HepG2 (cell line): ENCODE measurements around the gene P2RX7. TPM values are rescaled to one million over a fixed set of nuclear protein-coding genes. Genes with fewer than 3 reads are reported as not detected.
A peak's percentile ranks its signal among the peaks of the same experiment; 100 is the strongest.

Experiments used
- ATF1 ChIP-seq: IDR thresholded peaks from 2 replicates; pipeline ENCODE4 v1.6.1; 2016; ENCODE audit warnings: mild to moderate bottlenecking, control low read depth
- EZH2 ChIP-seq: conservative IDR thresholded peaks from 2 replicates; pipeline ENCODE4 v1.6.1; 2012; ENCODE audit warnings: mild to moderate bottlenecking, low read depth, low read length, moderate library complexity
- FOXO1 ChIP-seq: sonication (generic); formaldehyde crosslinking; IDR thresholded peaks from 2 replicates; pipeline ENCODE4 v1.4.0; 2020; ENCODE audit warnings: missing genetic modification reagents
- PRDM4 ChIP-seq: sonication (generic); formaldehyde crosslinking; IDR thresholded peaks from 2 replicates; pipeline ENCODE4 v1.9.0; 2021; ENCODE audit warnings: missing genetic modification reagents, borderline replicate concordance
- RORA ChIP-seq: sonication (generic); formaldehyde crosslinking; IDR thresholded peaks from 2 replicates; pipeline ENCODE4 v1.5.0; 2020; ENCODE audit warnings: mild to moderate bottlenecking, missing genetic modification reagents, moderate library complexity
- YY1 ChIP-seq: IDR thresholded peaks from 2 replicates; pipeline ENCODE4 v1.6.1; 2011; ENCODE audit warnings: low read length, low read depth, moderate library complexity, mild to moderate bottlenecking; ENCODE audit not compliant: insufficient read depth, insufficient replicate concordance
- ZNF777 ChIP-seq: sonication (generic); formaldehyde crosslinking; IDR thresholded peaks from 2 replicates; pipeline ENCODE4 v1.4.0; 2020; ENCODE audit warnings: missing genetic modification reagents
- ZSCAN5A ChIP-seq: sonication (generic); formaldehyde crosslinking; IDR thresholded peaks from 2 replicates; pipeline ENCODE4 v1.8.0; 2022; ENCODE audit warnings: mild to moderate bottlenecking, missing genetic modification reagents, borderline replicate concordance
- polyA plus RNA-seq, 8 experiments: library from polyadenylated mRNA; depleted of rRNA in 3 of 8; stranded (reverse) in 7 of 8; unstranded in 1 of 8; fragments of >200 nt; fragmentation: Illumina TruSeq in 4 of 8; extraction: Trizol in 4 of 8; gene quantifications; 2 replicates each; pipeline versions ENCODE4 v1.2.1 to v1.2.3, GENCODE V29; 2011 to 2016; ENCODE audit warnings: low read depth in 4 of 8, missing spikeins in 1 of 8, mixed read lengths in 1 of 8; ENCODE audit not compliant: insufficient read depth in 1 of 8
- total RNA-seq, 5 experiments: library from RNA; depleted of rRNA; stranded (reverse); fragments of >200 nt; fragmentation: Illumina TruSeq; extraction: Trizol; gene quantifications; 2 replicates each; pipeline ENCODE4 v1.2.3, GENCODE V29; 2016; ENCODE audit warnings: low read depth in 1 of 5
- TF ChIP-seq, protein P1 (sequence below): sonication (generic); formaldehyde crosslinking; IDR thresholded peaks from 2 replicates; pipeline ENCODE4 v1.4.0; 2020; ENCODE audit warnings: missing genetic modification reagents, mild to moderate bottlenecking, borderline replicate concordance
- TF ChIP-seq, protein P2 (sequence below): sonication (generic); formaldehyde crosslinking; IDR thresholded peaks from 2 replicates; pipeline ENCODE4 v1.4.0; 2020; ENCODE audit warnings: missing genetic modification reagents

Gene P2RX7
- total and polyA plus RNA-seq, 2 of the 13 experiments (the other 11 are each of a cell fraction or from before 2014, with no cell fraction given) = 0.13 to 0.73 TPM

DNA sequence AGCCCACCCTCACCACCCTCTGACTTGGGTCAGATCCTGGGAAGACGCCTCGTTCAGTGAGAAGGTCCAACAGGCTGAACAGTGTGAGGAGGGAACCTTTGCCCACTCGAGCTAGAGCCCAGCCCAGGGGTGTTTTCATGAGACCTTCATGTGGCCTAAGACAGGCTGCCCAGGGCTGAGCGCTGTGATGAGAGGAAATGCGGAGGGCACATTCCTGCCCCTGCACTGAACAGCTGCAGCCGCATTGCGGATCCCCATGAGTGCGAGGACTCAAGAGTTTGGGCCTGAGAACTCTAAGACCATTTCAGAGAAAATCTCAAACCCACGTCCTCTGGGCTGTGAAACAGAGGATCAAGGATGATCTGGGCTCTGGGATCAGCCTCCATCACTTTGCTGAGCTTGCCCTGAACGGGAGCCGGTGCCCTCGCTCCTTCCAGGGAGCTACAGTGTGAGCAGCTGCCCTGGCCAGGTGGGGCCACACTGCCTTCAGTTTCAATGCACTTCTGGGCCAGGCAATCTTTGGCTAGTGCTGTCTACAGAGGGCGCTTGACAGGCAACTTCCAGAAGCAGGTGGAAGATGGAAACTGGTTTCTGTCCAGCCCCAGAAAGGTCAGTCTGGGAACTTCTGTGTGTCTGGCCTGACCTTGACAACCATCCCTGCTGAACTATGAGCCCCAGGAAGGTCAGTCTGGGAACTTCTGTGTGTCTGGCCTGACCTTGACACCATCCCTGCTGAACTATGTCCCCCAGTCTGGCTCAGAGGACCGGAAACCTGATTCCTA, 43.5 kb upstream of the P2RX7 start (continued):
- TF ChIP-seq, protein P1, sequence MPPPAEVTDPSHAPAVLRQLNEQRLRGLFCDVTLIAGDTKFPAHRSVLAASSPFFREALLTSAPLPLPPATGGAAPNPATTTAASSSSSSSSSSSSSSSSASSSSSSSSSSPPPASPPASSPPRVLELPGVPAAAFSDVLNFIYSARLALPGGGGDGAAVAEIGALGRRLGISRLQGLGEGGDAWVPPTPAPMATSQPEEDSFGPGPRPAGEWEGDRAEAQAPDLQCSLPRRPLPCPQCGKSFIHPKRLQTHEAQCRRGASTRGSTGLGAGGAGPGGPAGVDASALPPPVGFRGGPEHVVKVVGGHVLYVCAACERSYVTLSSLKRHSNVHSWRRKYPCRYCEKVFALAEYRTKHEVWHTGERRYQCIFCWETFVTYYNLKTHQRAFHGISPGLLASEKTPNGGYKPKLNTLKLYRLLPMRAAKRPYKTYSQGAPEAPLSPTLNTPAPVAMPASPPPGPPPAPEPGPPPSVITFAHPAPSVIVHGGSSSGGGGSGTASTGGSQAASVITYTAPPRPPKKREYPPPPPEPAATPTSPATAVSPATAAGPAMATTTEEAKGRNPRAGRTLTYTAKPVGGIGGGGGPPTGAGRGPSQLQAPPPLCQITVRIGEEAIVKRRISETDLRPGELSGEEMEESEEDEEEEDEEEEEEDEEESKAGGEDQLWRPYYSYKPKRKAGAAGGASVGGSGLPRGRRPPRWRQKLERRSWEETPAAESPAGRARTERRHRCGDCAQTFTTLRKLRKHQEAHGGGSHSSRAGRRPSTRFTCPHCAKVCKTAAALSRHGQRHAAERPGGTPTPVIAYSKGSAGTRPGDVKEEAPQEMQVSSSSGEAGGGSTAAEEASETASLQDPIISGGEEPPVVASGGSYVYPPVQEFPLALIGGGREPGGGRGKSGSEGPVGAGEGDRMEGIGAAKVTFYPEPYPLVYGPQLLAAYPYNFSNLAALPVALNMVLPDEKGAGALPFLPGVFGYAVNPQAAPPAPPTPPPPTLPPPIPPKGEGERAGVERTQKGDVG (CRISPR knock-in tag) = 0 out of 2 replicates have a peak, but pooled peaks have one; percentile 37
- TF ChIP-seq RORA (CRISPR knock-in tag) (no peak), ATF1 (no peak), ZSCAN5A (no peak), PRDM4 (no peak), YY1 (no peak), FOXO1 (CRISPR knock-in tag) (peak; percentile 24; the same call in 1 of the 2 replicates), ZNF777 (CRISPR knock-in tag) (no peak), EZH2 (no peak)
- TF ChIP-seq, protein P2, sequence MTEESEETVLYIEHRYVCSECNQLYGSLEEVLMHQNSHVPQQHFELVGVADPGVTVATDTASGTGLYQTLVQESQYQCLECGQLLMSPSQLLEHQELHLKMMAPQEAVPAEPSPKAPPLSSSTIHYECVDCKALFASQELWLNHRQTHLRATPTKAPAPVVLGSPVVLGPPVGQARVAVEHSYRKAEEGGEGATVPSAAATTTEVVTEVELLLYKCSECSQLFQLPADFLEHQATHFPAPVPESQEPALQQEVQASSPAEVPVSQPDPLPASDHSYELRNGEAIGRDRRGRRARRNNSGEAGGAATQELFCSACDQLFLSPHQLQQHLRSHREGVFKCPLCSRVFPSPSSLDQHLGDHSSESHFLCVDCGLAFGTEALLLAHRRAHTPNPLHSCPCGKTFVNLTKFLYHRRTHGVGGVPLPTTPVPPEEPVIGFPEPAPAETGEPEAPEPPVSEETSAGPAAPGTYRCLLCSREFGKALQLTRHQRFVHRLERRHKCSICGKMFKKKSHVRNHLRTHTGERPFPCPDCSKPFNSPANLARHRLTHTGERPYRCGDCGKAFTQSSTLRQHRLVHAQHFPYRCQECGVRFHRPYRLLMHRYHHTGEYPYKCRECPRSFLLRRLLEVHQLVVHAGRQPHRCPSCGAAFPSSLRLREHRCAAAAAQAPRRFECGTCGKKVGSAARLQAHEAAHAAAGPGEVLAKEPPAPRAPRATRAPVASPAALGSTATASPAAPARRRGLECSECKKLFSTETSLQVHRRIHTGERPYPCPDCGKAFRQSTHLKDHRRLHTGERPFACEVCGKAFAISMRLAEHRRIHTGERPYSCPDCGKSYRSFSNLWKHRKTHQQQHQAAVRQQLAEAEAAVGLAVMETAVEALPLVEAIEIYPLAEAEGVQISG (CRISPR knock-in tag) = peak; percentile 52; the same call in 1 of the 2 replicates
